ENCODE measurements around the gene CACNB3.

- no peak for TF ChIP-seq CTCF (IDR thresholded peaks at IDR 0.05; ENCODE audit: low read depth, low read length, missing input control)
- no peak for TF ChIP-seq RAD21 (IDR thresholded peaks at IDR 0.05)
- no peak for TF ChIP-seq JUND (IDR thresholded peaks at IDR 0.05)
- TF ChIP-seq MAX (IDR thresholded peaks at IDR 0.05), result no peak
- no peak for TF ChIP-seq ATF3 (IDR thresholded peaks at IDR 0.05)
- TF ChIP-seq SP1 (IDR thresholded peaks at IDR 0.05), result no peak
- TF ChIP-seq REST (IDR thresholded peaks at IDR 0.05), result no peak
- no peak for TF ChIP-seq EGR1 (IDR thresholded peaks at IDR 0.05; ENCODE audit: low read depth in 2 of 2)
- TF ChIP-seq GABPA (IDR thresholded peaks at IDR 0.05 in 1 of 2, conservative IDR thresholded peaks at IDR 0.05 in 1 of 2), result no peak
- no peak for TF ChIP-seq YY1 (IDR thresholded peaks at IDR 0.05)
- no peak for TF ChIP-seq HNF4G (IDR thresholded peaks at IDR 0.05)
Measured at GRCh38 chr12:48775299-48775698, 43.0 kb upstream of the CACNB3 start.

All from liver (tissue), 3 donors.